ENCODE data around the gene SPRED1.

The SPRED1 gene

GRCh38 chr15:38252481-38253350, at the start of gene SPRED1:
TSS of gene SPRED1 (plus strand) at chr15:38252836. CDS start at chr15:38253186, 350 bp downstream.
- H3K27me3 ChIP-seq (ENCODE audit: insufficient read depth, low read length) = no peaks in the 10 kb centered on the region
- H3K27ac ChIP-seq (ENCODE audit: low read depth, low read length) = peak within 1 kb of the TSS; percentile 93
- H3K79me2 ChIP-seq (ENCODE audit: control insufficient read depth, insufficient read depth, low read length, unreplicated experiment) = peaks cover 53% of the 10 kb centered on the region
- H3K4me3 ChIP-seq (ENCODE audit: low read depth, low read length) = peak within 1 kb of the TSS; percentile 92
- H3K4me1 ChIP-seq (ENCODE audit: control insufficient read depth, insufficient read depth, low read length, unreplicated experiment) = peaks cover 22% of the 10 kb centered on the region
- no peaks in the 10 kb centered on the region for H3K36me3 ChIP-seq (ENCODE audit: insufficient read depth, low read length)
- H2AFZ ChIP-seq (ENCODE audit: low read length, unreplicated experiment) = peak within 1 kb of the TSS; percentile 80

GRCh38 chr15:38205526-38206272, 46.9 kb upstream of the SPRED1 start:
- Histone ChIP-seq H3K27ac (ENCODE audit: low read depth, low read length) (no peak overlapping the region), H3K79me2 (ENCODE audit: control insufficient read depth, insufficient read depth, low read length, unreplicated experiment) (no peaks in the 10 kb centered on the region), H3K27me3 (ENCODE audit: insufficient read depth, low read length) (no peaks in the 10 kb centered on the region), H2AFZ (ENCODE audit: low read length, unreplicated experiment) (no peak overlapping the region), H3K4me3 (ENCODE audit: low read depth, low read length) (no peak overlapping the region), H3K36me3 (ENCODE audit: insufficient read depth, low read length) (no peaks in the 10 kb centered on the region), H3K4me1 (ENCODE audit: control insufficient read depth, insufficient read depth, low read length, unreplicated experiment) (peaks cover 4% of the 10 kb centered on the region)

GRCh38 chr15:38207621-38208020, 45.0 kb upstream of the SPRED1 start:
- Histone ChIP-seq H2AFZ (ENCODE audit: low read length, unreplicated experiment) (no peak overlapping the region), H3K4me1 (ENCODE audit: control insufficient read depth, insufficient read depth, low read length, unreplicated experiment) (no peaks in the 10 kb centered on the region), H3K27me3 (ENCODE audit: insufficient read depth, low read length) (no peaks in the 10 kb centered on the region), H3K27ac (ENCODE audit: low read depth, low read length) (no peak overlapping the region), H3K4me3 (ENCODE audit: low read depth, low read length) (no peak overlapping the region), H3K79me2 (ENCODE audit: control insufficient read depth, insufficient read depth, low read length, unreplicated experiment) (no peaks in the 10 kb centered on the region), H3K36me3 (ENCODE audit: insufficient read depth, low read length) (no peaks in the 10 kb centered on the region)

- Histone ChIP-seq H3K4me3 (ENCODE audit: low read depth, low read length) (no peak overlapping the region), H3K36me3 (ENCODE audit: insufficient read depth, low read length) (no peaks in the 10 kb centered on the region), H3K27ac (ENCODE audit: low read depth, low read length) (no peak overlapping the region), H3K79me2 (ENCODE audit: control insufficient read depth, insufficient read depth, low read length, unreplicated experiment) (no peaks in the 10 kb centered on the region), H3K4me1 (ENCODE audit: control insufficient read depth, insufficient read depth, low read length, unreplicated experiment) (no peaks in the 10 kb centered on the region), H2AFZ (ENCODE audit: low read length, unreplicated experiment) (no peak overlapping the region), H3K27me3 (ENCODE audit: insufficient read depth, low read length) (no peaks in the 10 kb centered on the region)
These were observed 44.4 kb upstream of the SPRED1 start for GRCh38 chr15:38208206-38208605.

GRCh38 chr15:38208779-38209178, 43.9 kb upstream of the SPRED1 start:
- no peak overlapping the region for H3K27ac ChIP-seq (ENCODE audit: low read depth, low read length)
- no peaks in the 10 kb centered on the region for H3K27me3 ChIP-seq (ENCODE audit: insufficient read depth, low read length)
- no peaks in the 10 kb centered on the region for H3K79me2 ChIP-seq (ENCODE audit: control insufficient read depth, insufficient read depth, low read length, unreplicated experiment)
- H3K4me3 ChIP-seq (ENCODE audit: low read depth, low read length) = no peak overlapping the region
- no peak overlapping the region for H2AFZ ChIP-seq (ENCODE audit: low read length, unreplicated experiment)
- H3K4me1 ChIP-seq (ENCODE audit: control insufficient read depth, insufficient read depth, low read length, unreplicated experiment) = no peaks in the 10 kb centered on the region
- no peaks in the 10 kb centered on the region for H3K36me3 ChIP-seq (ENCODE audit: insufficient read depth, low read length)

- no peaks in the 10 kb centered on the region for H3K36me3 ChIP-seq (ENCODE audit: insufficient read depth, low read length)
- H3K4me1 ChIP-seq (ENCODE audit: control insufficient read depth, insufficient read depth, low read length, unreplicated experiment) = no peaks in the 10 kb centered on the region
- no peaks in the 10 kb centered on the region for H3K27me3 ChIP-seq (ENCODE audit: insufficient read depth, low read length)
- no peak overlapping the region for H3K27ac ChIP-seq (ENCODE audit: low read depth, low read length)
- H3K79me2 ChIP-seq (ENCODE audit: control insufficient read depth, insufficient read depth, low read length, unreplicated experiment) = no peaks in the 10 kb centered on the region
- H2AFZ ChIP-seq (ENCODE audit: low read length, unreplicated experiment) = no peak overlapping the region
- no peak overlapping the region for H3K4me3 ChIP-seq (ENCODE audit: low read depth, low read length)
These were observed 41.4 kb upstream of the SPRED1 start for GRCh38 chr15:38211249-38211648.

GRCh38 chr15:38211811-38212210, 40.8 kb upstream of the SPRED1 start:
- no peaks in the 10 kb centered on the region for H3K4me1 ChIP-seq (ENCODE audit: control insufficient read depth, insufficient read depth, low read length, unreplicated experiment)
- H2AFZ ChIP-seq (ENCODE audit: low read length, unreplicated experiment) = no peak overlapping the region
- no peaks in the 10 kb centered on the region for H3K27me3 ChIP-seq (ENCODE audit: insufficient read depth, low read length)
- H3K79me2 ChIP-seq (ENCODE audit: control insufficient read depth, insufficient read depth, low read length, unreplicated experiment) = no peaks in the 10 kb centered on the region
- no peak overlapping the region for H3K27ac ChIP-seq (ENCODE audit: low read depth, low read length)
- no peaks in the 10 kb centered on the region for H3K36me3 ChIP-seq (ENCODE audit: insufficient read depth, low read length)
- no peak overlapping the region for H3K4me3 ChIP-seq (ENCODE audit: low read depth, low read length)

GRCh38 chr15:38212729-38213351, 39.8 kb upstream of the SPRED1 start:
- no peaks in the 10 kb centered on the region for H3K79me2 ChIP-seq (ENCODE audit: control insufficient read depth, insufficient read depth, low read length, unreplicated experiment)

GRCh38 chr15:38213356-38213755, 39.3 kb upstream of the SPRED1 start:
- H3K27ac ChIP-seq (ENCODE audit: low read depth, low read length) = no peak overlapping the region

More at GRCh38 chr15:38212729-38213351, 39.8 kb upstream of the SPRED1 start:
- H3K36me3 ChIP-seq (ENCODE audit: insufficient read depth, low read length) = no peaks in the 10 kb centered on the region
- H3K4me3 ChIP-seq (ENCODE audit: low read depth, low read length) = no peak overlapping the region
- H3K4me1 ChIP-seq (ENCODE audit: control insufficient read depth, insufficient read depth, low read length, unreplicated experiment) = peaks cover 2% of the 10 kb centered on the region
- H3K27ac ChIP-seq (ENCODE audit: low read depth, low read length) = no peak overlapping the region
- H3K27me3 ChIP-seq (ENCODE audit: insufficient read depth, low read length) = no peaks in the 10 kb centered on the region
- no peak overlapping the region for H2AFZ ChIP-seq (ENCODE audit: low read length, unreplicated experiment)

GRCh38 chr15:38215707-38216106, 36.9 kb upstream of the SPRED1 start:
- Histone ChIP-seq H3K27me3 (ENCODE audit: insufficient read depth, low read length) (no peaks in the 10 kb centered on the region), H3K27ac (ENCODE audit: low read depth, low read length) (no peak overlapping the region), H2AFZ (ENCODE audit: low read length, unreplicated experiment) (no peak overlapping the region), H3K4me1 (ENCODE audit: control insufficient read depth, insufficient read depth, low read length, unreplicated experiment) (peaks cover 10% of the 10 kb centered on the region), H3K79me2 (ENCODE audit: control insufficient read depth, insufficient read depth, low read length, unreplicated experiment) (no peaks in the 10 kb centered on the region), H3K4me3 (ENCODE audit: low read depth, low read length) (no peak overlapping the region), H3K36me3 (ENCODE audit: insufficient read depth, low read length) (no peaks in the 10 kb centered on the region)

More at GRCh38 chr15:38213356-38213755, 39.3 kb upstream of the SPRED1 start:
- Histone ChIP-seq H3K36me3 (ENCODE audit: insufficient read depth, low read length) (no peaks in the 10 kb centered on the region), H3K27me3 (ENCODE audit: insufficient read depth, low read length) (no peaks in the 10 kb centered on the region), H3K79me2 (ENCODE audit: control insufficient read depth, insufficient read depth, low read length, unreplicated experiment) (no peaks in the 10 kb centered on the region), H3K4me3 (ENCODE audit: low read depth, low read length) (no peak overlapping the region), H2AFZ (ENCODE audit: low read length, unreplicated experiment) (no peak overlapping the region), H3K4me1 (ENCODE audit: control insufficient read depth, insufficient read depth, low read length, unreplicated experiment) (peaks cover 7% of the 10 kb centered on the region)
